Testis (tissue), 2 donors: ENCODE results near the gene TACC2.

Experiments used
- POLR2A ChIP-seq: fragments of 450-650 bp; IDR thresholded peaks from one replicate; pipeline ENCODE4 v1.6.1; 2017; ENCODE audit warnings: antibody characterized with exemption, mild to moderate bottlenecking, moderate library complexity
- TF ChIP-seq, protein P1 (sequence below), 3 experiments: fragments of 450-650 bp in 2 of 3; fragments of 200-600 bp in 1 of 3; sonication (generic) in 1 of 3; IDR thresholded peaks; one replicate each; pipeline ENCODE4 v1.5.1; 2016 to 2019; ENCODE audit warnings: antibody characterized with exemption in 3 of 3, mild to moderate bottlenecking in 2 of 3, moderate library complexity in 1 of 3

- TF ChIP-seq, protein P1, sequence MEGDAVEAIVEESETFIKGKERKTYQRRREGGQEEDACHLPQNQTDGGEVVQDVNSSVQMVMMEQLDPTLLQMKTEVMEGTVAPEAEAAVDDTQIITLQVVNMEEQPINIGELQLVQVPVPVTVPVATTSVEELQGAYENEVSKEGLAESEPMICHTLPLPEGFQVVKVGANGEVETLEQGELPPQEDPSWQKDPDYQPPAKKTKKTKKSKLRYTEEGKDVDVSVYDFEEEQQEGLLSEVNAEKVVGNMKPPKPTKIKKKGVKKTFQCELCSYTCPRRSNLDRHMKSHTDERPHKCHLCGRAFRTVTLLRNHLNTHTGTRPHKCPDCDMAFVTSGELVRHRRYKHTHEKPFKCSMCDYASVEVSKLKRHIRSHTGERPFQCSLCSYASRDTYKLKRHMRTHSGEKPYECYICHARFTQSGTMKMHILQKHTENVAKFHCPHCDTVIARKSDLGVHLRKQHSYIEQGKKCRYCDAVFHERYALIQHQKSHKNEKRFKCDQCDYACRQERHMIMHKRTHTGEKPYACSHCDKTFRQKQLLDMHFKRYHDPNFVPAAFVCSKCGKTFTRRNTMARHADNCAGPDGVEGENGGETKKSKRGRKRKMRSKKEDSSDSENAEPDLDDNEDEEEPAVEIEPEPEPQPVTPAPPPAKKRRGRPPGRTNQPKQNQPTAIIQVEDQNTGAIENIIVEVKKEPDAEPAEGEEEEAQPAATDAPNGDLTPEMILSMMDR (IDR thresholded peaks at IDR 0.05) = no peak
- TF ChIP-seq POLR2A = no peak
Observed at GRCh38 chr10:122162671-122163173, 173.8 kb downstream of the TACC2 start.
